H1 (cell line): ENCODE results near the gene ZMIZ1. TPM values are rescaled to one million over a fixed set of nuclear protein-coding genes. Genes with fewer than 3 reads are reported as not detected.

Experiments
- CTCF ChIA-PET: fragments of 300-600 bp; sonication (Branson Sonifier 250); formaldehyde crosslinking; loops from one replicate; lab custom pipeline; 2021; ENCODE audit not compliant: partially characterized antibody; lab: Charles Lee
- POLR2A ChIA-PET: fragments of 300-600 bp; sonication (Branson Sonifier 250); formaldehyde crosslinking; loops from one replicate; lab custom pipeline; 2021; ENCODE audit warnings: inconsistent platforms; ENCODE audit not compliant: partially characterized antibody; lab: Charles Lee
- DNase-seq, 2 experiments: peaks; one replicate each; pipeline versions ENCODE4 v3.0.0 to v3.0.0-alpha.2; 2010 to 2022; ENCODE audit warnings: low spot score in 2 of 2, low read depth in 1 of 2, mixed read lengths in 1 of 2
- FAIRE-seq: peaks from 2 replicates; lab custom pipeline; 2011; peaks lifted over from hg19 to GRCh38; lab: Jason Lieb, UNC
- H2AFZ ChIP-seq: 2 replicates; pipeline ENCODE4 v1.8.1; 2012; ENCODE audit warnings: low read length, inconsistent platforms
- H2AK5ac ChIP-seq: 2 replicates; pipeline ENCODE4 v1.6.1; 2013; ENCODE audit warnings: low read depth, low read length
- H2BK120ac ChIP-seq: replicated peaks from 2 replicates; pipeline ENCODE3; 2013; ENCODE audit warnings: low read depth, low read length, inconsistent platforms
- H2BK12ac ChIP-seq: 2 replicates; pipeline ENCODE4 v1.6.1; 2013; ENCODE audit warnings: low read depth, low read length
- H2BK15ac ChIP-seq: 2 replicates; pipeline ENCODE4 v1.6.1; 2013; ENCODE audit warnings: low read length
- H2BK20ac ChIP-seq: 2 replicates; pipeline ENCODE4 v1.6.1; 2013; ENCODE audit warnings: low read length
- H2BK5ac ChIP-seq: 2 replicates; pipeline ENCODE4 v1.6.1; 2013; ENCODE audit warnings: low read depth, low read length
- H3K14ac ChIP-seq: 2 replicates; pipeline ENCODE4 v1.6.1; 2013; ENCODE audit warnings: inconsistent platforms; ENCODE audit not compliant: insufficient read length
- H3K18ac ChIP-seq: 2 replicates; pipeline ENCODE4 v1.6.1; 2013; ENCODE audit warnings: low read length; ENCODE audit errors: extremely low read depth
- H3K23ac ChIP-seq: 2 replicates; pipeline ENCODE4 v1.6.1; 2013; ENCODE audit warnings: inconsistent platforms; ENCODE audit not compliant: insufficient read length
- H3K23me2 ChIP-seq: 2 replicates; pipeline ENCODE4 v1.6.1; 2013; ENCODE audit warnings: low read depth, low read length
- H3K27ac ChIP-seq: 2 replicates; pipeline ENCODE4 v1.6.1; 2011; ENCODE audit warnings: low read depth, low read length, inconsistent platforms
- H3K27me3 ChIP-seq, 4 experiments: replicated peaks in 1 of 4; 1 replicate in 1 of 4; 2 replicates in 3 of 4; pipeline versions ENCODE4 v1.6.1 to v1.8.1; 2011 to 2013; ENCODE audit warnings: low read length in 3 of 4, mild to moderate bottlenecking in 3 of 4, inconsistent platforms in 2 of 4, mixed read lengths in 2 of 4, moderate library complexity in 1 of 4; ENCODE audit not compliant: control insufficient read depth in 3 of 4, insufficient read depth in 3 of 4; ENCODE audit errors: extremely low read depth in 1 of 4
- H3K36me3 ChIP-seq, 4 experiments: 2 replicates each; pipeline versions ENCODE4 v1.6.1 to v1.8.1; 2011 to 2013; ENCODE audit warnings: mild to moderate bottlenecking in 4 of 4, low read length in 3 of 4, moderate library complexity in 2 of 4, control low read depth in 1 of 4, inconsistent platforms in 1 of 4; ENCODE audit not compliant: insufficient read depth in 4 of 4, control insufficient read depth in 2 of 4
- H3K4ac ChIP-seq: replicated peaks from 2 replicates; pipeline ENCODE3; 2013; ENCODE audit warnings: low read length, low read depth, mixed read lengths, inconsistent platforms; ENCODE audit not compliant: insufficient read length
- H3K4me1 ChIP-seq, 4 experiments: replicated peaks in 1 of 4; 1 replicate in 1 of 4; 2 replicates in 3 of 4; pipeline versions ENCODE4 v1.6.1 to v1.8.1; 2011 to 2013; ENCODE audit warnings: low read length in 3 of 4, inconsistent platforms in 2 of 4, mixed read lengths in 1 of 4; ENCODE audit not compliant: insufficient read depth in 4 of 4, control insufficient read depth in 3 of 4
- H3K4me2 ChIP-seq, 2 experiments: 2 replicates each; pipeline versions ENCODE4 v1.6.1 to v1.8.1; 2011 to 2013; ENCODE audit warnings: low read depth in 2 of 2, low read length in 2 of 2, control low read depth in 1 of 2, inconsistent platforms in 1 of 2, mild to moderate bottlenecking in 1 of 2; ENCODE audit not compliant: insufficient read depth in 1 of 2
- H3K4me3 ChIP-seq, 4 experiments: fragments of 200-600, 300-600 bp in 1 of 4; sonication (generic), shearing (Covaris generic), sonication (Bioruptor Twin) in 1 of 4; 2 replicates each; pipeline versions ENCODE4 v1.5.1 to v1.8.1; 2011 to 2016; ENCODE audit warnings: low read length in 4 of 4, low read depth in 3 of 4, control low read depth in 2 of 4, inconsistent platforms in 2 of 4, mild to moderate bottlenecking in 2 of 4, mixed read lengths in 1 of 4, moderate library complexity in 1 of 4; ENCODE audit not compliant: insufficient read depth in 2 of 4; ENCODE audit errors: extremely low read depth in 1 of 4
- H3K56ac ChIP-seq: replicated peaks from 2 replicates; pipeline ENCODE3; 2013; ENCODE audit warnings: low read depth, mild to moderate bottlenecking, mixed read lengths, low read length, inconsistent platforms; ENCODE audit not compliant: insufficient read length
- H3K79me1 ChIP-seq: 2 replicates; pipeline ENCODE4 v1.6.1; 2013; ENCODE audit warnings: low read depth, low read length, control low read depth
- H3K79me2 ChIP-seq, 2 experiments: 2 replicates each; pipeline versions ENCODE4 v1.6.1 to v1.8.1; 2012 to 2013; ENCODE audit warnings: low read length in 2 of 2, mild to moderate bottlenecking in 2 of 2, inconsistent platforms in 1 of 2; ENCODE audit not compliant: insufficient read depth in 2 of 2, control insufficient read depth in 1 of 2
- H3K9ac ChIP-seq, 4 experiments: replicated peaks in 1 of 4; 1 replicate in 1 of 4; 2 replicates in 3 of 4; pipeline versions ENCODE4 v1.6.1 to v1.8.1; 2011 to 2013; ENCODE audit warnings: low read depth in 3 of 4, low read length in 3 of 4, control low read depth in 2 of 4, mild to moderate bottlenecking in 2 of 4, moderate library complexity in 2 of 4, inconsistent platforms in 1 of 4; ENCODE audit errors: extremely low read depth in 1 of 4
- H3K9me3 ChIP-seq, 2 experiments: 2 replicates each; pipeline versions ENCODE4 v1.6.1 to v1.8.1; 2012 to 2013; ENCODE audit warnings: mild to moderate bottlenecking in 2 of 2, moderate library complexity in 2 of 2, control low read depth in 1 of 2, inconsistent platforms in 1 of 2, low read depth in 1 of 2, low read length in 1 of 2, mixed read lengths in 1 of 2; ENCODE audit not compliant: insufficient read depth in 2 of 2
- H4K20me1 ChIP-seq, 2 experiments: replicated peaks in 1 of 2; 2 replicates each; pipeline versions ENCODE3 to v1.8.1; 2011 to 2013; ENCODE audit warnings: inconsistent platforms in 2 of 2, low read length in 2 of 2, mild to moderate bottlenecking in 1 of 2; ENCODE audit not compliant: insufficient read depth in 2 of 2, control insufficient read depth in 1 of 2
- H4K5ac ChIP-seq: 2 replicates; pipeline ENCODE4 v1.6.1; 2013; ENCODE audit warnings: low read length, low read depth, mixed read lengths, inconsistent platforms; ENCODE audit not compliant: insufficient read length
- H4K8ac ChIP-seq: 2 replicates; pipeline ENCODE4 v1.8.0; 2013; ENCODE audit warnings: mild to moderate bottlenecking, moderate library complexity, low read length, inconsistent platforms; ENCODE audit not compliant: insufficient read depth; ENCODE audit errors: extremely low read depth
- H4K91ac ChIP-seq: replicated peaks from 2 replicates; pipeline ENCODE3; 2013; ENCODE audit warnings: low read length, mixed read lengths, inconsistent platforms; ENCODE audit not compliant: insufficient read length
- KDM1A ChIP-seq: fragments of 200-600, 300-600 bp; sonication (generic); IDR thresholded peaks from 2 replicates; pipeline ENCODE4 v1.7.1; 2016; ENCODE audit warnings: mild to moderate bottlenecking, low read length, borderline replicate concordance
- RNF2 ChIP-seq: fragments of 200-900, 300-1000 bp; sonication (generic); IDR thresholded peaks from 2 replicates; pipeline ENCODE4 v1.7.1; 2016; ENCODE audit warnings: borderline replicate concordance, low read depth, mild to moderate bottlenecking, antibody characterized with exemption, low read length; ENCODE audit not compliant: poor library complexity, severe bottlenecking; ENCODE audit errors: missing control alignments
- SP2 ChIP-seq: IDR thresholded peaks from 2 replicates; pipeline ENCODE4 v1.6.1; 2012; ENCODE audit warnings: mild to moderate bottlenecking, low read length, inconsistent platforms
- WGBS, 2 experiments: shearing (Covaris generic) in 1 of 2; methylation state at CpG; one replicate each; pipeline versions ENCODE4 v1.1.6 to v1.1.7; 2013 to 2015; ENCODE audit warnings: low lambda C conversion rate in 2 of 2, mixed read lengths in 2 of 2, inconsistent platforms in 1 of 2, low coverage in 1 of 2, missing lambda C conversion rate in 1 of 2; ENCODE audit not compliant: insufficient replicate concordance in 2 of 2, insufficient coverage in 1 of 2, insufficient read length in 1 of 2; ENCODE audit errors: extremely low coverage in 1 of 2, missing lambda C conversion rate in 1 of 2; 5-methylcytosine and 5-hydroxymethylcytosine counted together
- polyA plus RNA-seq, 7 experiments: library from polyadenylated mRNA; depleted of rRNA in 3 of 7; stranded (reverse) in 5 of 7; unstranded in 2 of 7; fragments of >200 nt in 5 of 7; fragments of 200-250 nt in 2 of 7; gene quantifications; 1 replicate in 5 of 7; 2 replicates in 1 of 7; 4 replicates in 1 of 7; pipeline versions ENCODE4 v1.2.1 to v1.2.3, GENCODE V29; 2011 to 2013; ENCODE audit warnings: missing spikeins in 2 of 7, mixed read lengths in 2 of 7
- total RNA-seq: library from RNA; stranded (reverse); fragmentation: NEBNext Ultra II Directional; extraction: Animal tissue kit (Norgen Biotek cat#: 25700); gene quantifications from 2 replicates; pipeline ENCODE4 v1.2.1, GENCODE V29; 2021

Gene ZMIZ1
- total and polyA plus RNA-seq, 2 of the 8 experiments (the other 6 are each of a cell fraction or from before 2014, with no cell fraction given) = 8.1 to 28.0 TPM

DNA sequence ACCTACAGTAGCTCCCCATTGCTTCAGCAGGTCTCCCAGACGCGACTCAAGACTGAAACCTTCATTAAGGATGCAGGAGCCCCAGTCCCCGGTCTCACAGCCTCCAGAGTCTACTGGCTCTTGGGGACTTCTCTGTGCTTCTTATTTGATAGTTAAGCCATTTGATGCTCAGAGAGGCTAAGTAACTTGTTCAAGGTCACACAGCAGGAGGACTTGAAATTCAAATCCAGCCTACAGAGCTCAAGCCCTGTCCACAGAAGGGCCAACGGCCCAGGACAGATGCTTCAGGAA lies 21.2 kb upstream of the ZMIZ1 start:
- POLR2A ChIA-PET = interaction anchor here (1.0 kb wide), 1 partner anchor 9 kb away, joined by 4 read pairs; no protein-coding TSS in a partner anchor
- FAIRE-seq = no peak

More for the DNA sequence above, 21.2 kb upstream of the ZMIZ1 start:
- no peak for DNase-seq
- no peaks in the 10 kb centered on the region for H3K79me2 ChIP-seq
- H3K27me3 ChIP-seq = no peaks in the 10 kb centered on the region; a peak in 1 of 7 replicates
- no peak overlapping the region for H3K4ac ChIP-seq
- H3K56ac ChIP-seq = no peak overlapping the region
- no peak overlapping the region for H2BK20ac ChIP-seq
- no peaks in the 10 kb centered on the region for H3K79me1 ChIP-seq
- no peak for TF ChIP-seq SP2
- TF ChIP-seq RNF2 = no peak
- peak; percentile 91; the same call in 1 of the 2 replicates for TF ChIP-seq KDM1A
- TF ChIP-seq, all 59 proteins: peak for 1
- H3K4me2 ChIP-seq = no peak overlapping the region
- no peak overlapping the region for H2BK15ac ChIP-seq
- H4K8ac ChIP-seq = no peak overlapping the region
- H4K20me1 ChIP-seq = peaks cover 0 to 3% of the 10 kb centered on the region in 2 experiments
- H2AFZ ChIP-seq = no peak overlapping the region
- no peak overlapping the region for H3K4me3 ChIP-seq
- no peaks in the 10 kb centered on the region for H3K36me3 ChIP-seq
- WGBS, 2 experiments = 87% methylated on average over 4 of the region's 4 CpGs; no CpG with 5 or more reads in 1 of the 2 experiments
- no peak overlapping the region for H4K5ac ChIP-seq
- H3K18ac ChIP-seq = no peak overlapping the region
- H3K9me3 ChIP-seq = no peaks in the 10 kb centered on the region
- no peak overlapping the region for H3K9ac ChIP-seq
- H3K23ac ChIP-seq = no peak overlapping the region
- no peak overlapping the region for H4K91ac ChIP-seq
- no peak overlapping the region for H2AK5ac ChIP-seq
- no peak overlapping the region for H2BK120ac ChIP-seq
- H3K4me1 ChIP-seq = peaks cover 3 to 15% (median 11%) of the 10 kb centered on the region in 4 experiments
- CTCF ChIA-PET = interaction anchor here (0.9 to 3.0 kb wide), 4 partner anchors 9 to 152 kb away, joined by 3 to 10 read pairs (median 3); no protein-coding TSS in a partner anchor
- no peaks in the 10 kb centered on the region for H3K23me2 ChIP-seq
- no peak overlapping the region for H3K27ac ChIP-seq
- no peak overlapping the region for H3K14ac ChIP-seq
- H2BK5ac ChIP-seq = no peak overlapping the region
- H2BK12ac ChIP-seq = no peak overlapping the region
